ENCODE data around the gene ZNF280C. TPM values are rescaled to one million over a fixed set of nuclear protein-coding genes. Genes with fewer than 3 reads are reported as not detected.
A peak's percentile ranks its signal among the peaks of the same experiment; 100 is the strongest.
"Not testable (repeated sequence)": the region's sequence is repeated elsewhere in the genome, so short reads cannot be mapped to it uniquely, and the experiment has no call there.

ZNF280C gene
- total RNA-seq, 1 experiment from 2014 or later, result 7.5 TPM

DNA sequence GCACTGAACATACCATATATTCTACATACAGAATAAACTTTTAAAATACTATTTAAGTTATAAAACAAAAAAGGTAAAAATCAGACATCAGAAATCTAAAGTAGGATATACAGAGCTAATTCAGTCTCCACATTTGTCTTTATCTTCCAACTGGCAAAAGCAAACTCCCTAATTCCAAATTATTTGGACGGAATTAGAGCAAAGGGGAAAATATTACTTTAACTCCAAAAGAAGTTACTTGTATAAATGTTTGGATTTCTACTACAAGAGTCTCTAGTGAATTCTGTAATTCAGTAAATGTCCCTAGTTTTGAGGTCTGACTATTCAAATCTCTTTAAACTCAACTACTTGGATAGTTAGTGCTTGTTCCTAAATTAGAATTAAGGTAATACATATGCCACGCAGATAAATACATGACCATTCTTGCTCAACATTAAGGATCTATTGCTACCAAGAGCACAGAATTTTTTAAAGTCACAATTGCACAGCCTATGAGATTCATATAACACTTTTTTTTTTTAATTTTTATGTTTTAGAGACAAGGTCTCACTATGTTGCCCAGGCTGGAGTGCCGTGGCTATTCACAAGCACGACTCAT, 7.3 kb downstream of the ZNF280C start:
- DNase-seq (ENCODE audit: low read depth), result no peak

DNA sequence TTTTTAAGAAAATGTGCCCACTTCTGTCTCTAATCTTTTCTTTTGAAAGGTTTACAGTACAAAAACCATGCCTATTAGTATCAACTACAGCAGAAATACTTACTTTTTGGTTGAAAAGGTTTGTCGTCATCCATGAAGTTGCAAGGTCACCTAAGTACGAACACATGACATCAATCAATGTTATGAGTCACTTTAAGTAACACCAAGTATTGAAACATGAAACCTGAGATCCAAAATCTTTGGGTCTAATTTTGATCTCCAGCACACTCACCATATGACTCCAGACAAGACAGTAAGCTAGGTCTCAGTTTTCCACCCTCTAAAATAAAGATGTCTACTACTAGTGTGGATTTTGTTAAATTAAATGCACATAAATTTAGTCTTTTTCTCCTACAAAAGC, 8.4 kb downstream of the ZNF280C start:
- DNase-seq (ENCODE audit: low read depth), result no peak

DNA sequence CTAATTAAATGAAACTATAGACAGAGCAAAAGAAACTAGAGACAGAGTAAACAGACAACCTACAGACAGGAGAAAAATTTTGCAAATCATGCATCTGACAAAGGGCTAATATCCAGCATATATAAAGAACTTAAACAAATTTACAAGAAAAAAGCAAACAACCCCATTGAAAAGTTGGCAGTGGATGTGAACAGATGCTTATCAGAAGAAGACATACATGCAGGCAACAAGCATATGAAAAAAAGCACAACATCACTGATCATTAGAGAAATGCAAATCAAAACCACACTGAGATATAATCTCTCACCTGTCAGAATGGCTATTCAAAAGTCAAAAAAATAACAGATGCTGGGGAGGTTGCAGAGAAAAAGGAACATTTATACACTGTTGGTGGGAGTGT, 14.8 kb downstream of the ZNF280C start:
- DNase-seq (ENCODE audit: low read depth), result no peak

DNA sequence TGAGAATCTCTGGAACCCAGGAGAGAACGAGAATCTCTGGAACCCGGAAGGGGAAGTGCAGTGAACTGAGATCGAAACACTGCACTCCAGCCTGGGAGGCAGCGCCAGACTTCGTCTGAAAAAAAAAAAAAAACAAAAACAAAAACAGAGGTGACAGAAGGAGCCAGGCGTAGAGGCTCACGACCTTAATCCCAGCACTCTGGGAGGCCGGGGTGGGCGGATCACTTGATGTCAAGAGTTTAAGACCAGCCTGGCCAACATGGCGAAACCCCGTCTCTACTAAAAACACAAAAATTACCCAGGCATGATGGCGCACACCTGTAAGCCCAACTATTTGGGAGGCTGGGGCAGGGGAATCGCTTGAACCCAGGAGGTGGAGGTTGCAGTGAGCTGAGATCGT, 17.0 kb downstream of the ZNF280C start:
- DNase-seq (ENCODE audit: low read depth), result no peak

DNA sequence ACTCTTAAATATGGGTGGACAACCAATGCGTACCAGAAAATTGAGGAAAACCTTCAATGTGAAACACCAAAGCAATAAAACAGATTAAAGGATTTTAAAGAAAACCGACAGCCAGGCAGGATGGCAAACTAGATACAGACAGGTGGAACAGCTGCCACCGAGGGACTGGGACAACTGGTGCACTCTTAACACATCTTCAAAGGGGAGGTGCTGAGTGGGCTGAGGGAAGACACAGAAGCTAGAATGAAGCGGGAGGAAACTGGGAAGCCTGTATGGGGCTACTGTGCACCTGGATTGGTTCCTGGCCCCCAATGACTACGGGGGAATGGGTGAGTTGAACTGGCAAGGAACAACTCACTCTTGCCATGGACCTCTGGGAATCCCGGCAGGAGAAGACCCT, 20.7 kb downstream of the ZNF280C start:
- no peak for DNase-seq (ENCODE audit: low read depth)

DNA sequence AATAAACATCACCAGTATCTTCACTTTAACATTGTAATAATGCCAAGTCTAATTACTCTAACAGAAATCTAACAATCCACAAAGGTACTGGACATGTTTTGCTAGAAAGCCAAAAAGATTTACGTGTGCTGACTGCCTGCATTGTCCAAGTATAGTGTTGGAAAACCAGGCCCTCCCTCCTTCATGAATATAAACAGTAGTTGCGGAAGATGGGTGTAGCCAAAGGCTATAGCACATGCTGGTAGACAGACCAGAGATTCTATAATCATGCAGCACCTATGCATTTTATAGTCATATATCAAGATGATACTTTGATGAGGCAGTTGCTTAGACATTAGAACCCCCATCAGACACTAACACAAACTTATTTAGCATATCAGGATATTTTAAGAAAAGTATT, 22.6 kb downstream of the ZNF280C start:
- DNase-seq (ENCODE audit: low read depth), result no peak

DNA sequence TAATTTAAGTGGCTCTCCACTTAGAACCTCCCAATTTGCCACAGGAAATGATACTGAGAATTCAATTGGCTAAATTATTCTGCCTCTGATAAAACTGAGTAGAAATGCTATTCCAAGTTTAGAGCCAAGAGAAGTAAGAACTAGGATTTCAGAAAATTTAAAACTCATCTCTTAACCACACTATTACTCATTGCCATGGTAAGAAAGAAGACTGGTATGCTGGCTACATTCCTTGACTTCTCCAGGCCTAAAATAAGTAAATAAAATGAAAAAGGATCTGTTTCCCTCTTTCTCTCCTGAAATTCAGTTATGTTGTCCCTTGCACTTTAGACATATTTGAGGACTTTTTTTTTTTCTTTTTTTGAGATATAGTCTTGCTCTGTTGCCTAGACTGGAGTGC, 23.3 kb downstream of the ZNF280C start:
- peak; percentile 31 for DNase-seq (ENCODE audit: low read depth)

DNA sequence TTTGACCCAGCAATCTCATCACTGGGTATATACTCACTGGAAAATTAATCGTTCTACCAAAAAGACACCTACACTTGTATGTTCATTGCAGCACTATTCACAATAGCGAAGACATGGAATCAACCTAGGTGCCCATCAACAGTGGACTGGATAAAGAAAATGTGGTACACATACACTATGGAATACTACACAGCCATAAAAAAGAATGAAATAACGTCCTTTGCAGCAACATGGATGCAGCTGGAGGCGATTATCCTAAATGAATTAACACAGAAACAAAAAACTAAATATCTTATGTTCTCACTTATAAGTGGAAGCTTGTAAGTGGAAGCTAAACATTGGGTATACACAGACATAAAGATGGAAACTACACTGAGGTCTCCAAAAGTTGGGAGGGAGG, 37.5 kb downstream of the ZNF280C start:
- not testable (repeated sequence) for DNase-seq (ENCODE audit: low read depth)

DNA sequence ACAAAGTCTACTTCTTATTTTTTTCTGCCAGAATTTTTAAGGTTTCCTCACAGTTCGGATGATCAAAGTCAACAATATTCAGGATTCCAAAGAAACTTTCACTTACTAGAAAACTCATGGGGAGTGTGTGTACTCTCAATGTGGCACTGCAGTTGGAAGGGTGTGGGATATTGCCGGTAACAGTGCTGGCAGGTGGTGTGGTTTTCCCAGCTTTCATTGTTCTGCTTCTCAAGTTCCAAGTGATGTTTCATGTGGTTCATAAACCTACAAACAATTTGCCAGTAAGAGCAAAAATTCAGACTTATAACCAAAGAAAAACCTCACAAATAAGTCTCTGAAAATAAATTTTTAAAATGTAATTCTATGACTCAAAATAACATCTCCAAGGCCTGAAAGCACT, 39.8 kb downstream of the ZNF280C start:
- DNase-seq (ENCODE audit: low read depth), result no peak

DNA sequence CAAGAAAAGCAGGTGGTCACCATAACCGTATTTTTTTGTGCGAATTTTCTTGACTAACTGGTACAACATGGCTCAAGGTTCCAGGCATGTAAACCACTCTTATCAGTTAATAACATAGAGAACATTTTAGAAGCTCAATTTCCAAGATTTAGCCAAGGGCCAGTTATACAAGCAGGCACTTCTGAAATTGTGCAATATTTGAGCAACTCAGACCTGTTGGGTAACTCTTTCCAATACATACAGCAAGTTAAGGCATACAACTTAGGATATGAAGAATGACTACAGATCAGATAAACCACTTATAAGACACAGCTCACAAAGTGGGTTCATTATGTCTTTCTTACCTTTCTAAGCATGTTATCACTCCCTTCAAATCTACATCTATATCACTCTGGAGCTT, 43.9 kb downstream of the ZNF280C start:
- no peak for DNase-seq (ENCODE audit: low read depth)

DNA sequence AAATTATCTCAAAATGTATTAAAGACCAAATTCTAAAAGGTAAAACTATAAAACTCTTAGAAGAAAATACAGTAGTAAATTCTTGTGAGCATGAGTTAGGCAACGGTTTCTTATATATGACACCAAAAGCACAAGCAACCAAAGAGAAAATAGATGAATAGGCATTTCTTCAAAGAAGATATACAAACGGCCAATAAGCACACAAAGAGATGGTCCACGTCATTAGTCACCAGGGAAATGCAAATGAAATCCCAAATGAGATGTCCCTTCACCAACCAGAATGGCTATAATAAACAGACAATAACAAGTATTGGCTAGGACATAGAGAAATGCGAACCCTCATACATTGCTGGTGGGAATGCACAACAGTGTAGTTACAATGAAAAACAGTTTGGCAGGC, 52.4 kb downstream of the ZNF280C start:
- no peak for DNase-seq (ENCODE audit: low read depth)

DNA sequence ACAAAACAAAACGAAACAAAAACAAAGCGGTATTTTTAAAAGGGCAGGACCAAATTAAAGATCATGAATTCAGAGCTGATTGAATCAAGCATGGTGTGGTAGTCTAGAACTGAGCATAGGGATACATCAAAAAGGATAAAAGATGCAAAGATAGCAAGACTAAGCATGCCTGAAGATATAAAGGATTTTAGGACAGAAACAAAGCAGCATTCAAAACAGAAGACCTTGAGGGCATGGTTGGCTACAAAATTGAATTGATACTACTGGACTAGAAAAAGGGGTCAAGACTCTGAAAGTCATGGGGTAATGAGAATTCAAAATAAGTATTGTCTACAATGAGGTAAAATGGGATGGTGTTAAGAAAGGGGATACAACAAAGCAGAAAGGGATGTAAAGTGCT, 55.3 kb downstream of the ZNF280C start:
- no peak for DNase-seq (ENCODE audit: low read depth)

DNA sequence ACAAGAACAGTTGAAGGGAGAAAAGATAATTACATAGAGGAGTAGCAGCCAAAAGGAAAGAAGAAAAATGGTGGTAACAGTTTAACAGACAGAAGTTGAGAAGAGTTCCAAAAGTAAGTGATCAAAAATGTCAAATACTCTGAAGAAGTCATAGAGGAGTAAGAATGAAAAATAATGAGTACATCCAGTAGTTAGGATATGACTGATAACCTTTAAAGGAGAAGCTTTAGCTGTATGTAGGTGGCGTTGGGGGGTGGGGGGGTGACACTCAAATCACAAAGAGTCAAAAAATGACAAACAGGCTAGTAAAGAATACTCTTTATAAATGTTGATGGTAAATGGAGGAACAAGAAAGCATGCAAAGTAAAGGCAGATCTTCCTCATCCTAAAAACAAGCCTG, 56.3 kb downstream of the ZNF280C start:
- no peak for DNase-seq (ENCODE audit: low read depth)

DNA sequence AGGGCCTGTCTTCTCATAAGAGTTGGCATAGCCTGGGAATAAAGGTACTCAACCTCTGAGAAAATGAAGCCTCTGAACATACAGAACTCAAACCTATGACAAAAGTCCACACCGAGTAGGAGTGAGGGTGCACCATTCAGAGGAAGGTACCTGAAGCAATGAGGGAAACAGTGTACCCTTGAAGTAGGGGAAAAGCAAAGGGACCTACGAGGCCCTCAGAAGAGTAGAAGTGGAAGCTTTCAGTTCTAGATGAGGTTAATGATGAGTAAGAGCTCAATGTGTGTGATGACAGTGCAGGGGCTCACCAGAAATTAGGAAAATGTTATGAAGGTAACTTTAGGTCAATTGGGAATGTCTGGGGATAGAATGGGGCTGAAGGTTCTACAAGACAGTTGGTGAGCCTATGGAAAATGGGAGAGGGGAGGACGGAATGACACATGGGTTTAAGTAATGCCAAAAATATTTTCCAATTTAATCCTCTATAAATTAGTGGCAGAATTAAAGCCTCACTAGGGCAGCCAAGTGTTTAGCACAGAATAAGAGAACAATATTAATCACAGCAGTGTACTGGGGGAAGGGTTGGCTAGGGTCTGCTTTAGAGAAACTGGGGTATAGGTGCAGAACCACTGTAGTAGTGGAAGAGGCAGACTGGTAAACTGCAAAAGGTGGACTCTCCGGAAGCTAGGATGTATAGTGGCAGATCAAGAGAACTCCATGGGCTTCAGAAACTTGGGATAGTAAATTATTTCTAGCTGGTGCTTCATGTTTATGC, 57.1 kb downstream of the ZNF280C start:
- no peak for DNase-seq (ENCODE audit: low read depth)

DNA sequence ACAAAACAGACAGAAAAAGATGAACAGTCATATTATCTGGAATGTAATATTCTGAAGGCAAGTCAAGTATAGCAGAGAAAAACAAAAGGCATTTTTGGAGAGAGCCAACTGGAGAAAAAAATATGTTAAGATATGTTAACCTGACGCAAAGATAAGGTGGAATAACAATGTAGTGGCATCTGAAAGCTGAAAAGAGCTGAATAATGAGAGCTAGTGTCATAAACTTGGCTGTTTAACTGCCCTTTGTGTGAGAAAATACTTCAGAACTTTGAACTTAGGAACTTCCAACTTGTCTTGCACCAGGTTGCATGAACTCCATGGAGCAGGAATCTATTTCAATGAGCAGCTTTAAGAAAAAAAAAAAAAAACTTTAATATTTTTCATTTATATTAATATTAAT, 64.1 kb downstream of the ZNF280C start:
- DNase-seq (ENCODE audit: low read depth), result no peak

DNA sequence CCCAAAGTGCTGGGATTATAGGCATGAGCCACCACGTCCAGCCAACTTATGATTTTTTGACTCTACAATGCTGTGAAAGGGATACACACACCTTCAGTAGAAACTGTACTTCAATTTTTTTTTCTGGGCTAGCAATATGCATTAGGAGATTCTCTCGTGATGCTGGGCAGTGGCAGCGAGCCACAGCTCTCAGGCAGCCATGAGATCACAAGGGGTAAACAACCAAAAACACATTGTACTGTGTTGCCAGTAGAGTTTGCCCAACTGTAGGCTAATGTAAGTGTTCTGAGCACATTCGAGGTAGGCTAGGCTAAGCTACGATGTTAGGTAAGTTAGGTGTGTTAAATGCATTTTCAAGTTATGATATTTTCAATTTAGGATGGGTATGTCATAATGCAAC, 71.2 kb downstream of the ZNF280C start:
- DNase-seq (ENCODE audit: low read depth), result no peak

DNA sequence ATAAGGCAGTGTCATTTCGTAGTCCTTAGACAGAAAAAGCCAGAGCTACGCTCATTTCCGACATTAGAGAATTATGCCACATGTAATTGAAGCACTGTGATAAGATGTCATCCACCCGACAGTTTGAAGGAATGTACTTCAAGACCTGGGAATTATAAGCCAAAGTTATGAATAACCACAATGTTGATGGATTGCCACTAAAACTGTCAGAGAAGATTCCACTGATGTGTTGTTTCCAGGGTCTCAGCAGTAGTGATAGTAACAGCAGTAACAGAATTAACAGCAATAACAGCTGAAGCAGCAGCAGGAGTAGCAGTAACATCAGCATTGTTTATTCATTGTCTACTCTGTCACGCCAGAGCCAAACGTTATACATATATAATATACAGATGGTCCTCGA, 72.2 kb downstream of the ZNF280C start:
- DNase-seq (ENCODE audit: low read depth), result no peak

DNA sequence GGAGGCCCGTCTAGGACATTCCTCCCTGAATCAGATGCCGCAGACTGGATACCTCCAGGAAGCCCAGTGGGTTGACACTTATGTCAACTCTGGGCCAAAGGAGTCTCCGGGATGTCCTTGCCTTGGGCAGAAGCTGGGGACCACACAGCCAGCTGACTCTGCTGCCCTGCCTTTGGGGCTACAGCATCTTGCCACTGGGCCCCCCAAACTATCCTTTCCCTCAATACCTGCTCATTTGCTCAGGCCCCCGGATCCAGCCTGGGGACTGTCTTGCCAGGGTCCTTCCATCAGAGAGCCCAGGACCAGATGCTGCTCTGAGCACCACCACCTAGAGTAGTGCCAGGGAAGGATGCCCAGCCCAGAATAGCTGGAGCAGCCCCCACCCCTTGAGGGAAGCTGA, 77.9 kb downstream of the ZNF280C start:
- no peak for DNase-seq (ENCODE audit: low read depth)

DNA sequence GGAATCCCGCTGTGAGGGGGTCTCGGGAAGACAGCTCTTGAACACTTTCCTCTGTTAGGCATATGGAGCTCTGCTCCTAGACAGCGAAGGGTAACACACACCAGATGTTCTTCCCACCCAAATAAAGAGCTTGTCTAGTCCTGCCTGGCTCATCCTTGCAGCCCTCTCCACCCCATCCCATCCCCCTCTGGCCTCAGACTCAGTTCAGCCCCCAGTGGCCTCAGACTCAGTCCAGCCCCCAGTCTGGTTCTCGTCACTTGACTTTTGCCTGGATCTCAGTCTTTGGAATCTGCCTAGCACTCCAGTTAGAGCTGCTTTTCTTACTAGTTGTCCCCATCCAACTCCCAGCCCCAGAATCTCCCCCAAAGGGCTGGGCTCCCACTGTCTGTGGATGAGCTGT, 82.0 kb downstream of the ZNF280C start:
- DNase-seq (ENCODE audit: low read depth), result no peak

DNA sequence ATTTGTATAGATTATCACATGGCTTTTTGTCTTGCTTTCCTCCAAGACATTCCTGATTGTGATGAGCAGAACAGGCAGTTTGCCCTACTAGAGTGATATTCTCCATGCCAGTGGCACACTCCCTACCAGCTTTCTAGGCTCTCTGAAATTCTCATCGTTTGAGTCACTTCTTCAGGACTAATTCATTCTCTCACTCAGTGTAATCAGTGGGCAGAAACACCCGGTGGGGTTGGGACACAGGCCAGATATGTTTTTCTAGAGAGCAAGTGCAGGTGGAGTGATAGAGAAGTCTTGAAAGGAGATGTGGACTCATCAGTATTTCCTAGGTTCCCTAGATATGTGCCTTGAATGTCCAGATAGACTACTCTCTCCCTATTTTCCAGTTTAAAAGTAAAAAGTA, 83.8 kb downstream of the ZNF280C start:
- DNase-seq (ENCODE audit: low read depth), result no peak

DNA sequence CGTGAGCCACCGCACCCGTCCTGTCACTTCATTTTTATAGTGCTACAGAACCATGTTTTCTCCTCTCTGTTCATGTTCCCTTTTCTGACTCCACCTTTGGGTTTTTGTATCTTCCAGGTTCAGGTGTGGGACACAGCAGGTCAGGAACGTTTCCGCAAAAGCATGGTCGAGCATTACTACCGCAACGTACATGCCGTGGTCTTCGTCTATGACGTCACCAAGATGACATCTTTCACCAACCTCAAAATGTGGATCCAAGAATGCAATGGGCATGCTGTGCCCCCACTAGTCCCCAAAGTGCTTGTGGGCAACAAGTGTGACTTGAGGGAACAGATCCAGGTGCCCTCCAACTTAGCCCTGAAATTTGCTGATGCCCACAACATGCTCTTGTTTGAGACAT, 84.5 kb downstream of the ZNF280C start:
- no peak for DNase-seq (ENCODE audit: low read depth)

DNA sequence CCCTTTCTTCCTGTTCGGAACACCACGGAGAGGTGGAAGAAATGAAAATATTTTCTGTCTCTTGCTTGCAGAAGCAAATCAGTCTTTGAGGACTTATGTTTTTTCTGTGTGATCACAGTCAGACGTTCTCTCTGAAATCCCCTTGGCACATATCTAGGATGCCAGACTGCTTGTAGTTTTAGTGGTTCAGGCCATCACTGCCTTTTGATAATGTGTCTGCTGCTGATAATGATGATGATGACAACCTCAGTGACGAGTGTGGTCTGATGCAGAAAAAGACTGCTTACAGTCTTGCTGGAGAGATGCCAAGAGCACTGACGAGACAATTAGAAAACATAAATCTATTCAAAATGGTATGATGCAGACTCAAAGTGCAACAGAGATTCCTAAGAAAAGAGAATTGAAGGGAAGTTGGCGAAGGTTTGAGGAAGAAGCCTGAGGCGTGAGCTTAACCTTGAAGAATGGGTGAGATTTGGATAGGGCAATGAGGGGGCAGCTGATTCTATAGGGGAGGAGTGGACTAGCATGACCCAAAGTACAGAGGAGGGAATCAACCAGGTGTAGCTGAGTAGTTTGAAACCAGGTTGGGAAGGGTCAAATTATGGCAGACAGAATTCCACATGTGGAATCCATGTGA, 89.0 kb downstream of the ZNF280C start:
- DNase-seq (ENCODE audit: low read depth), result no peak

DNA sequence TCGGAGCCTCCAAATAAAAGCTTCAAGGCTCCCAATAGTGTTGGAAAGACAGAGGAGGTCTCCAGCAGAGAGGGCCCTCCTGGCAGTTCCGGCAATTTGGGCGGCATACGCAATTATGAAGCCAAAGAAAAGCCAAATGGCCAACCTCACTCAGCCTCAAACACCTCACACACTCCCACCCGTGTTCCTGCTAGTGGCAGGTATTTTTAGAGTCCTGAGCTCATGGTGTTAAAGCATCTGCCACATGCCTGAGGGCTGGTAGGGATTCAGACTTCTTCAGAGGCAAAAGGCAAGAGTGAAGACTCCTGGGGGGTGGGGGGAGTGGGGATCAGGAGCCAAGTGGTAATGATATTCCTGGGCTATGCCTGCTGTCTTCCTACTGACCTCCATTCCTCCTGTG, 89.5 kb downstream of the ZNF280C start:
- no peak for DNase-seq (ENCODE audit: low read depth)

Data from HT1080 (cell line).